ENCODE measurements around the gene R3HDM1. TPM values are rescaled to one million over a fixed set of nuclear protein-coding genes. Genes with fewer than 3 reads are reported as not detected.

The R3HDM1 gene
- polyA plus RNA-seq, 1 donor from 2014 or later = 30.3 TPM

- TF ChIP-seq REST (IDR thresholded peaks at IDR 0.05; ENCODE audit: borderline replicate concordance) = no peak
Measured at GRCh38 chr2:135551356-135551755, 20.1 kb downstream of the R3HDM1 start (continued).

GRCh38 chr2:135552887-135553286 lies 21.6 kb downstream of the R3HDM1 start:
- Histone ChIP-seq H3K4me3 (ENCODE audit: low read length) (no peak overlapping the region), H3K9ac (ENCODE audit: low read length) (no peak overlapping the region), H3K9me3 (ENCODE audit: low read length) (no peaks in the 10 kb centered on the region), H3K27me3 (ENCODE audit: insufficient read depth, low read depth, low read length) (no peaks in the 10 kb centered on the region), H3F3A (ENCODE audit: insufficient read depth, low read length, poor library complexity, severe bottlenecking) (no peaks in the 10 kb centered on the region), H3K79me2 (replicated peaks; ENCODE audit: insufficient read depth, low read length) (peaks cover 48% of the 10 kb centered on the region), H3K27ac (ENCODE audit: low read length) (no peak overlapping the region), H2AFZ (ENCODE audit: low read depth, low read length) (no peak overlapping the region), H4K20me1 (ENCODE audit: insufficient read depth) (no peaks in the 10 kb centered on the region), H3K9me2 (ENCODE audit: insufficient read depth, low read length) (no peaks in the 10 kb centered on the region), H3K36me3 (ENCODE audit: insufficient read depth, low read length) (no peaks in the 10 kb centered on the region), H3K4me2 (ENCODE audit: low read length) (no peak overlapping the region)
- no peak for TF ChIP-seq REST (IDR thresholded peaks at IDR 0.05; ENCODE audit: borderline replicate concordance)
- TF ChIP-seq RAD21 (conservative IDR thresholded peaks at IDR 0.05) = no peak
- no peak for TF ChIP-seq MXI1 (conservative IDR thresholded peaks at IDR 0.05; ENCODE audit: poor library complexity, severe bottlenecking)
- TF ChIP-seq TAF1 (IDR thresholded peaks at IDR 0.05; ENCODE audit: low read depth) = no peak
- TF ChIP-seq, protein P1, sequence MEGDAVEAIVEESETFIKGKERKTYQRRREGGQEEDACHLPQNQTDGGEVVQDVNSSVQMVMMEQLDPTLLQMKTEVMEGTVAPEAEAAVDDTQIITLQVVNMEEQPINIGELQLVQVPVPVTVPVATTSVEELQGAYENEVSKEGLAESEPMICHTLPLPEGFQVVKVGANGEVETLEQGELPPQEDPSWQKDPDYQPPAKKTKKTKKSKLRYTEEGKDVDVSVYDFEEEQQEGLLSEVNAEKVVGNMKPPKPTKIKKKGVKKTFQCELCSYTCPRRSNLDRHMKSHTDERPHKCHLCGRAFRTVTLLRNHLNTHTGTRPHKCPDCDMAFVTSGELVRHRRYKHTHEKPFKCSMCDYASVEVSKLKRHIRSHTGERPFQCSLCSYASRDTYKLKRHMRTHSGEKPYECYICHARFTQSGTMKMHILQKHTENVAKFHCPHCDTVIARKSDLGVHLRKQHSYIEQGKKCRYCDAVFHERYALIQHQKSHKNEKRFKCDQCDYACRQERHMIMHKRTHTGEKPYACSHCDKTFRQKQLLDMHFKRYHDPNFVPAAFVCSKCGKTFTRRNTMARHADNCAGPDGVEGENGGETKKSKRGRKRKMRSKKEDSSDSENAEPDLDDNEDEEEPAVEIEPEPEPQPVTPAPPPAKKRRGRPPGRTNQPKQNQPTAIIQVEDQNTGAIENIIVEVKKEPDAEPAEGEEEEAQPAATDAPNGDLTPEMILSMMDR (IDR thresholded peaks at IDR 0.05; ENCODE audit: poor library complexity, severe bottlenecking) = no peak
- no peak for TF ChIP-seq EZH2 (IDR thresholded peaks at IDR 0.05; ENCODE audit: borderline replicate concordance, insufficient read depth, low read length, poor library complexity, severe bottlenecking)
- TF ChIP-seq EP300 (conservative IDR thresholded peaks at IDR 0.05; ENCODE audit: poor library complexity, severe bottlenecking) = no peak
- TF ChIP-seq POLR2AphosphoS5 (IDR thresholded peaks at IDR 0.05) = no peak
- no peak for TF ChIP-seq SMC3 (conservative IDR thresholded peaks at IDR 0.05; ENCODE audit: poor library complexity)
